Left lung (tissue), 14 donors: ENCODE results near the gene CABP7. TPM values are rescaled to one million over a fixed set of nuclear protein-coding genes. Genes with fewer than 3 reads are reported as not detected.

Experiments used
- ATAC-seq: fragments of 200-7000 bp; cut with Tn5 transposase; one replicate; pipeline ENCODE4 v1.9.1; 2020; ENCODE audit warnings: moderate library complexity
- DNase-seq, 4 donors: peaks; one replicate each; pipeline ENCODE4 v3.0.0-alpha.2; 2013 to 2020
- H3K27ac ChIP-seq, 2 donors: fragments of 200-600 bp; sonication (generic) in 1 of 2; one replicate each; pipeline versions ENCODE4 v1.5.0 to v1.8.0; 2020 to 2021
- H3K27me3 ChIP-seq, 2 donors: fragments of 200-600 bp; sonication (generic) in 1 of 2; one replicate each; pipeline versions ENCODE4 v1.5.0 to v1.8.0; 2020 to 2021
- H3K36me3 ChIP-seq, 2 donors: fragments of 200-600 bp; sonication (generic) in 1 of 2; one replicate each; pipeline versions ENCODE4 v1.5.0 to v1.8.0; 2020 to 2021
- H3K4me1 ChIP-seq, 2 donors: fragments of 200-600 bp; one replicate each; pipeline ENCODE4 v1.8.0; 2021
- H3K4me3 ChIP-seq, 2 donors: fragments of 200-600 bp; sonication (generic) in 1 of 2; one replicate each; pipeline versions ENCODE4 v1.5.0 to v1.8.0; 2020 to 2021; ENCODE audit warnings: mild to moderate bottlenecking in 1 of 2
- H3K9me3 ChIP-seq, 2 donors: fragments of 200-600 bp; sonication (generic) in 1 of 2; one replicate each; pipeline versions ENCODE4 v1.5.0 to v1.8.0; 2020 to 2021
- CTCF ChIP-seq, 2 donors: fragments of 200-600 bp; sonication (generic) in 1 of 2; IDR thresholded peaks; one replicate each; pipeline versions ENCODE4 v1.5.0 to v1.8.0; 2021; ENCODE audit warnings: antibody characterized with exemption in 2 of 2
- intact Hi-C, 2 donors: fragments of 100-400 bp; cut with DNase I; formaldehyde crosslinking; loops; one replicate each; pipeline versions ENCODE4 v1.11.2 to v1.14.2; 2022
- long read RNA-seq, 12 donors: library from polyadenylated mRNA in 2 of 12; unstranded in 2 of 12; transcript quantifications; one replicate each; pipeline ENCODE4 v2.0.0 and lab custom pipeline, GENCODE V29; 2019 to 2026
- polyA plus RNA-seq, 6 donors: library from polyadenylated mRNA; unstranded; fragments of 120-200 nt; gene quantifications; one replicate each; pipeline ENCODE4 v1.2.1, GENCODE V29; 2013; ENCODE audit not compliant: insufficient read length in 6 of 6
- total RNA-seq, 2 donors: library from RNA; stranded (reverse); fragmentation: NEBNext Ultra II Directional; extraction: Animal tissue kit (Norgen Biotek cat#: 25700); gene quantifications; one replicate each; pipeline ENCODE4 v1.2.1, GENCODE V29; 2021
- donor health status: DM: no; HTN: yes; CAD: no.
- donor health status: DM: no; HTN: no; CAD: no.

CABP7 gene
- not detected for total RNA-seq
- polyA plus RNA-seq = under 1 TPM; 0.13 to 0.21 (median 0.17) TPM
- long read RNA-seq, donor 1 = 0 reads
- long read RNA-seq, donor 2, partial matches to known transcripts = 17 of 55 reads
- long read RNA-seq, donor 2, other reads (novel, unspliced or antisense) = 38 of 55 reads
- long read RNA-seq, donor 3 = 0 reads
- long read RNA-seq, donor 4 = 0 reads
- long read RNA-seq, donor 5 = 0 reads
- long read RNA-seq, donor 6 = 0 reads
- long read RNA-seq, donor 7 = 0 reads
- long read RNA-seq, donor 8 = 0 reads
- long read RNA-seq, donor 9 = 0 reads
- long read RNA-seq, donor 10 = 0 reads
- long read RNA-seq, donor 11, transcript CABP7-201 (5 exons, 3,259 nt) = major isoform, 14 of 14 reads
- long read RNA-seq, donor 11, partial matches to known transcripts = 0 of 14 reads
- long read RNA-seq, donor 11, other reads (novel, unspliced or antisense) = 0 of 14 reads
- long read RNA-seq, donor 12, partial matches to known transcripts = 18 of 40 reads
- long read RNA-seq, donor 12, other reads (novel, unspliced or antisense) = 21 of 40 reads

GRCh38 chr22:29719899-29720645 lies at the start of gene CABP7:
CABP7 (plus strand) TSS chr22:29720003; CDS start chr22:29720425, 422 bp downstream.
- no peaks in the 10 kb centered on the region for H3K36me3 ChIP-seq
- H3K27ac ChIP-seq = no peak within 1 kb of the TSS
- no peak for ATAC-seq
- no peaks in the 10 kb centered on the region for H3K9me3 ChIP-seq
- intact Hi-C loops = no loop called here
- no peak for DNase-seq
- H3K27me3 ChIP-seq = peaks cover 29 to 89% of the 10 kb centered on the region in 2 donors
- H3K4me3 ChIP-seq = no peak within 1 kb of the TSS
- H3K4me1 ChIP-seq = peaks cover 0 to 9% of the 10 kb centered on the region in 2 donors
- no peak for TF ChIP-seq CTCF (IDR thresholded peaks at IDR 0.05)

- ATAC-seq = no peak
- no peak for DNase-seq
- Histone ChIP-seq H3K9me3 (no peaks in the 10 kb centered on the region), H3K36me3 (peaks cover 0 to 93% of the 10 kb centered on the region in 2 donors), H3K27me3 (no peaks in the 10 kb centered on the region), H3K4me3 (no peak overlapping the region), H3K27ac (no peak overlapping the region), H3K4me1 (no peaks in the 10 kb centered on the region)
- intact Hi-C loops = no loop called here
- no peak for TF ChIP-seq CTCF (IDR thresholded peaks at IDR 0.05)
Measured at GRCh38 chr22:29670626-29671025, 49.2 kb upstream of the CABP7 start.

- ATAC-seq (no peak), DNase-seq (no peak)
- TF ChIP-seq CTCF (IDR thresholded peaks at IDR 0.05) = no peak
- no peaks in the 10 kb centered on the region for H3K9me3 ChIP-seq
- H3K27ac ChIP-seq = no peak overlapping the region
- no peaks in the 10 kb centered on the region for H3K4me1 ChIP-seq
- H3K36me3 ChIP-seq = peaks cover 0 to 93% of the 10 kb centered on the region in 2 donors
- intact Hi-C loops = no loop called here
- H3K27me3 ChIP-seq = no peaks in the 10 kb centered on the region
- no peak overlapping the region for H3K4me3 ChIP-seq
Measured at GRCh38 chr22:29673361-29674066, 46.3 kb upstream of the CABP7 start.

GRCh38 chr22:29674121-29674520 lies 45.7 kb upstream of the CABP7 start:
- no peak overlapping the region for H3K27ac ChIP-seq
- H3K4me3 ChIP-seq = no peak overlapping the region
- no peaks in the 10 kb centered on the region for H3K4me1 ChIP-seq
- H3K9me3 ChIP-seq = no peaks in the 10 kb centered on the region
- intact Hi-C loops = no loop called here
- H3K27me3 ChIP-seq = no peaks in the 10 kb centered on the region
- no peak for ATAC-seq
- no peak for DNase-seq
- peaks cover 0 to 93% of the 10 kb centered on the region in 2 donors for H3K36me3 ChIP-seq
- TF ChIP-seq CTCF (IDR thresholded peaks at IDR 0.05) = no peak
